K562 (cell line): ENCODE results near the gene RPS6KA4. TPM values are rescaled to one million over a fixed set of nuclear protein-coding genes. Genes with fewer than 3 reads are reported as not detected.

Experiments
- ATAC-seq: fragments of 200-7000 bp; cut with Tn5 transposase; 3 replicates; pipeline ENCODE4 v1.9.1; 2020; ENCODE audit warnings: moderate library complexity
- BruUV-seq: library from RNA; stranded (reverse); fragments of 400-500 nt; replicated peaks from 2 replicates; lab custom pipeline; 2021; lab: Mats Ljungman, UMichigan
- CTCF ChIA-PET: fragments of 300-600 bp; formaldehyde crosslinking; extraction: SDS; loops from one replicate; lab custom pipeline; 2021; ENCODE audit warnings: low intra/inter-chr PET ratio; lab: Yijun Ruan, JAX
- POLR2A ChIA-PET: fragments of 300-600, 350-650 bp; sonication (Branson Sonifier 250); formaldehyde crosslinking; extraction: SDS; loops from one replicate; lab custom pipeline; 2021; ENCODE audit warnings: antibody characterized with exemption, inconsistent platforms; lab: Yijun Ruan, JAX
- DNase-seq, 4 experiments: peaks; one replicate each; pipeline versions ENCODE4 v3.0.0 to v3.0.0-alpha.2; 2011 to 2018; ENCODE audit warnings: low spot score in 3 of 4, mixed read lengths in 3 of 4; ENCODE audit errors: extremely low read depth in 1 of 4
- FAIRE-seq: peaks from 2 replicates; lab custom pipeline; 2011; peaks lifted over from hg19 to GRCh38; lab: Jason Lieb, UNC
- H2AFZ ChIP-seq: 2 replicates; pipeline ENCODE4 v1.6.0; 2011; ENCODE audit warnings: low read depth, low read length, control low read depth, inconsistent platforms
- H3K27ac ChIP-seq: fragments of 200-600 bp; 3 replicates; pipeline ENCODE4 v1.8.0; 2011; ENCODE audit warnings: low read depth, mild to moderate bottlenecking, control low read depth, inconsistent platforms, low read length, moderate library complexity, mixed read lengths; ENCODE audit errors: extremely low read depth
- H3K27me3 ChIP-seq, 2 experiments: fragments of 300-600 bp in 1 of 2; 2 replicates in 1 of 2; 3 replicates in 1 of 2; pipeline versions ENCODE4 v1.6.0 to v1.8.0; 2011; ENCODE audit warnings: inconsistent platforms in 2 of 2, low read length in 2 of 2, mild to moderate bottlenecking in 1 of 2, mixed read lengths in 1 of 2, moderate library complexity in 1 of 2; ENCODE audit not compliant: control insufficient read depth in 2 of 2, insufficient read depth in 2 of 2
- H3K36me3 ChIP-seq: fragments of 300-600 bp; 3 replicates; pipeline ENCODE4 v1.8.0; 2011; ENCODE audit warnings: mild to moderate bottlenecking, low read length, inconsistent platforms; ENCODE audit not compliant: control insufficient read depth, insufficient read depth
- H3K4me1 ChIP-seq, 2 experiments: fragments of 200-600 bp in 1 of 2; replicated peaks in 1 of 2; 2 replicates in 1 of 2; 3 replicates in 1 of 2; pipeline versions ENCODE4 v1.5.1 to v1.8.0; 2011; ENCODE audit warnings: inconsistent platforms in 2 of 2, low read length in 2 of 2, mild to moderate bottlenecking in 1 of 2, mixed read lengths in 1 of 2, moderate library complexity in 1 of 2; ENCODE audit not compliant: control insufficient read depth in 2 of 2, insufficient read depth in 2 of 2
- H3K4me2 ChIP-seq: 2 replicates; pipeline ENCODE4 v1.6.1; 2011; ENCODE audit warnings: low read length, control low read depth, inconsistent platforms, mixed read lengths; ENCODE audit not compliant: insufficient read depth
- H3K4me3 ChIP-seq: fragments of 200-600 bp; sonication (generic), shearing (Covaris generic); 2 replicates; pipeline ENCODE4 v1.5.1; 2016; ENCODE audit warnings: control low read depth, inconsistent platforms
- H3K79me2 ChIP-seq: fragments of 200-600 bp; 3 replicates; pipeline ENCODE4 v1.8.0; 2011; ENCODE audit warnings: low read length, inconsistent platforms; ENCODE audit not compliant: control insufficient read depth, insufficient read depth
- H3K9ac ChIP-seq, 2 experiments: 2 replicates each; pipeline versions ENCODE4 v1.6.0 to v1.6.1; 2011; ENCODE audit warnings: low read depth in 2 of 2, low read length in 2 of 2, control low read depth in 1 of 2, inconsistent platforms in 1 of 2, mild to moderate bottlenecking in 1 of 2, mixed read lengths in 1 of 2; ENCODE audit not compliant: insufficient read depth in 1 of 2
- H3K9me1 ChIP-seq: one replicate; pipeline ENCODE4 v1.6.0; 2011; ENCODE audit warnings: inconsistent platforms, mild to moderate bottlenecking, low read length, moderate library complexity; ENCODE audit not compliant: control insufficient read depth, insufficient read depth
- H3K9me3 ChIP-seq: replicated peaks from 2 replicates; pipeline ENCODE4 v1.5.1; 2011; ENCODE audit warnings: low read depth, low read length, inconsistent platforms; ENCODE audit not compliant: control insufficient read depth, insufficient read depth
- H4K20me1 ChIP-seq: replicated peaks from 2 replicates; pipeline ENCODE4 v1.6.1; 2011; ENCODE audit warnings: low read length, inconsistent platforms, mixed read lengths; ENCODE audit not compliant: control insufficient read depth, insufficient read depth
- ATF7 ChIP-seq: fragments of 450-650 bp; IDR thresholded peaks from 2 replicates; pipeline ENCODE4 v1.7.1; 2014; ENCODE audit warnings: mild to moderate bottlenecking, moderate library complexity
- BRF1 ChIP-seq: IDR thresholded peaks from 3 replicates; pipeline ENCODE4 v1.6.1; 2011; ENCODE audit warnings: borderline replicate concordance, mild to moderate bottlenecking; ENCODE audit not compliant: insufficient read length; ENCODE audit errors: extremely low read depth
- CBFA2T3 ChIP-seq: fragments of 450-650 bp; IDR thresholded peaks from 2 replicates; pipeline ENCODE4 v1.6.1; 2017
- FOXA3 ChIP-seq, 2 experiments: fragments of 450-650 bp in 1 of 2; sonication (generic) in 1 of 2; formaldehyde crosslinking; IDR thresholded peaks in 1 of 2; conservative IDR thresholded peaks in 1 of 2; 2 replicates each; pipeline versions ENCODE4 v1.4.0 to v1.8.0; 2020 to 2022; ENCODE audit warnings: mild to moderate bottlenecking in 2 of 2, missing genetic modification reagents in 1 of 2
- IRF2 ChIP-seq: sonication (generic); formaldehyde crosslinking; IDR thresholded peaks from 2 replicates; pipeline ENCODE4 v1.8.1; 2022; ENCODE audit warnings: mild to moderate bottlenecking, missing genetic modification reagents
- MAZ ChIP-seq, 2 experiments: fragments of 450-650 bp in 1 of 2; sonication (generic) in 1 of 2; formaldehyde crosslinking; IDR thresholded peaks in 1 of 2; conservative IDR thresholded peaks in 1 of 2; 2 replicates each; pipeline versions ENCODE4 v1.4.0 to v1.5.0; 2020; ENCODE audit warnings: mild to moderate bottlenecking in 1 of 2, missing genetic modification reagents in 1 of 2
- MTA2 ChIP-seq: fragments of 450-650 bp; IDR thresholded peaks from 2 replicates; pipeline ENCODE4 v1.6.1; 2016; ENCODE audit warnings: low read depth
- PCBP1 ChIP-seq: fragments of 200-400 bp; formaldehyde crosslinking; IDR thresholded peaks from 2 replicates; pipeline ENCODE4 v1.6.1; 2018; ENCODE audit warnings: mild to moderate bottlenecking, low read depth, low read length; ENCODE audit not compliant: poor library complexity, severe bottlenecking
- STAT5A ChIP-seq: IDR thresholded peaks from 2 replicates; pipeline ENCODE4 v1.6.1; 2012; ENCODE audit warnings: low read length, inconsistent platforms, borderline replicate concordance
- ZNF316 ChIP-seq: fragments of 450-650 bp; IDR thresholded peaks from 2 replicates; pipeline ENCODE4 v1.6.1; 2016
- ZNF696 ChIP-seq: fragments of 250-450 bp; sonication (Bioruptor Pico); conservative IDR thresholded peaks from 2 replicates; pipeline ENCODE4 v1.4.0; 2020; ENCODE audit warnings: mild to moderate bottlenecking, moderate library complexity
- WGBS: fragments of 100-300 bp; shearing (Covaris generic); methylation state at CpG from one replicate; pipeline ENCODE4 v1.1.6; 2016; ENCODE audit warnings: low coverage, mixed read lengths; ENCODE audit not compliant: insufficient coverage; ENCODE audit errors: missing lambda C conversion rate; 5-methylcytosine and 5-hydroxymethylcytosine counted together
- in situ Hi-C: fragments of 300-500 bp; cut with MboI; formaldehyde crosslinking; loops from 4 replicates; pipeline ENCODE4 v1.15.0; 2018; ENCODE audit warnings: inconsistent platforms, mixed read lengths
- intact Hi-C: fragments of 100-400 bp; cut with micrococcal nuclease; formaldehyde crosslinking; loops from 2 replicates; pipeline ENCODE4 v1.14.2; 2022
- polyA plus RNA-seq, 8 experiments: library from polyadenylated mRNA; depleted of rRNA in 4 of 8; stranded (reverse) in 5 of 8; unstranded in 3 of 8; fragments of >200 nt; fragmentation: Nextera tagmentation in 2 of 8; fragmentation: Illumina TruSeq in 1 of 8; extraction: Ambion mirVana in 2 of 8; extraction: Trizol in 1 of 8; gene quantifications; 2 replicates each; pipeline versions ENCODE4 v1.2.1 to v1.2.3, GENCODE V29; 2011 to 2014; ENCODE audit warnings: inconsistent platforms in 1 of 8, missing spikeins in 1 of 8
- total RNA-seq, 7 experiments: library from RNA; depleted of rRNA in 6 of 7; stranded (reverse); fragments of >200 nt in 6 of 7; fragmentation: Illumina TruSeq in 2 of 7; extraction: Trizol in 2 of 7; gene quantifications; 2 replicates each; pipeline versions ENCODE4 v1.2.1 to v1.2.3, GENCODE V29; 2011 to 2021; ENCODE audit warnings: low replicate concordance in 1 of 7
- TF ChIP-seq, protein P1 (sequence below): fragments of 250-450 bp; sonication (Bioruptor Pico); IDR thresholded peaks from 2 replicates; pipeline ENCODE4 v1.5.0; 2021

The RPS6KA4 gene
- total and polyA plus RNA-seq, 9 of the 15 experiments (the other 6 are each of a cell fraction or from before 2014, with no cell fraction given) = 0.15 to 23.8 (median 9.8) TPM

DNA sequence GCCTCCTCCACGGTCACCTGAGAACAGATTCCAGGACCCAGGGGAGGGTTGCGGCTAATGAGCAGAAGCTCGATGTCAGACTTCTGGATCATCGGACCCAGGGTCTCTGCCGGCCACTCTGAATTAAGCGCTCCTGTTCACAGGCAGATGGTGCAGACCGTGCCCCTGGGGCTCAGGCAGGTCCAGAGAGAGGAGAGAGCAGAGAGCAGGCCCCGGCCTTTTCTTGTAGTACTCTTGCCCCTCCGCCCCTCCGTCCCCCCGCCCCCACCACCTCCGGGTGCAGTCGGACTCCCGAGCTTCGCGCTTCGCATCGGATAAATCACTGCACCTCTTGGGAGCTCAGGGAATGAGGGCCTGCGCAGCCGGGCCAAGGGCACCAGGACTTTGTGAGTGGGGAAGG lies 50.3 kb downstream of the RPS6KA4 start:
- WGBS = 47% methylated on average over 11 of the region's 20 CpGs
- CTCF ChIA-PET = interaction anchor here (0.6 kb wide), 1 partner anchor 343 kb away, joined by 3 read pairs; no protein-coding TSS in a partner anchor

DNA sequence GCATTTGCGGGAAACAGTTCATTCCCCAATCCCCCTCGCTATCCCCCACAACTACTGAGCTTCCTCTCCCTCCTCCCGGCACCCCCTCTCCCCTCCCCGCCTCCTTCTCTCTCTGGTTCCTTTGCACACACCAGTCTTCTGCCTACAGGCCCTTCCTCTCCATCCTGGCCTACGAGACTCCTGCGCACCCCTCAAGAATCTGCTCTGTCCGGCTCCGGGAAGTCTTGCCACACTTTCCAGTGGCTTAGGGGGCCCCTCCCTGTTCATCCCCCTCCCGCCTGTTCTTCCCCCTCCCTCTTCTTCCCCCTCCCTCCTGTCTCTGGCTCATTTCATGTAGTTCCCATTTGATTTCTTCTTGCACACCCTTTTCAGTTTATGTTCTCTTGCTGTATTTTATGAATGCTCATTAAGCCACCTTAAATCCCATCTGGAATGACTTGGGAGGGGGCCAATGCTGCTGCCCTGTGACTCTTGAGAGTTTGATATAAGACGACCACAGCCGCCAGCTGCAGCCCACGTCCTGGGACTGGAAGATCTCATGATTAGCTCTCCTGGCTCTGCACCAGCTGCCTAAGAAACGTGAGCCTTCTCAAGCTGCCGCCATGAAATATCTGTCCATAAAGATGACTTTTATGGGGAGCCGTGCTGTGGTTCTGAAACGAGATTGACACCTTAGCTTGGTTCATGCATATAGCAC lies 50.9 kb downstream of the RPS6KA4 start:
- Histone ChIP-seq H4K20me1 (no peaks in the 10 kb centered on the region), H3K27me3 (peaks cover 9 to 26% of the 10 kb centered on the region in 2 experiments; a peak in 4 of 5 replicates), H3K4me2 (no peak overlapping the region), H3K27ac (no peak overlapping the region), H2AFZ (no peak overlapping the region), H3K9me3 (no peaks in the 10 kb centered on the region), H3K36me3 (no peaks in the 10 kb centered on the region), H3K9me1 (no peaks in the 10 kb centered on the region), H3K79me2 (no peaks in the 10 kb centered on the region), H3K4me1 (no peaks in the 10 kb centered on the region; a peak in 1 of 5 replicates), H3K9ac (no peak overlapping the region), H3K4me3 (no peak overlapping the region)
- intact Hi-C loops (loop anchor here (5.0 kb wide), 1 partner anchor 53 kb away; the partner anchor contains the start of gene RPS6KA4), in situ Hi-C loops (no loop called here)
- POLR2A ChIA-PET = interaction anchor here (0.6 to 1.3 kb wide), 2 partner anchors 9 to 39 kb away, joined by 5 read pairs; no protein-coding TSS in a partner anchor
- ATAC-seq = no peak
- no peak for TF ChIP-seq MTA2
- TF ChIP-seq ZNF696 (CRISPR knock-in tag) = no peak
- no peak for TF ChIP-seq ATF7
- no peak for TF ChIP-seq BRF1
- TF ChIP-seq ZNF316 = no peak
- TF ChIP-seq CBFA2T3 = no peak
- TF ChIP-seq, protein P1, sequence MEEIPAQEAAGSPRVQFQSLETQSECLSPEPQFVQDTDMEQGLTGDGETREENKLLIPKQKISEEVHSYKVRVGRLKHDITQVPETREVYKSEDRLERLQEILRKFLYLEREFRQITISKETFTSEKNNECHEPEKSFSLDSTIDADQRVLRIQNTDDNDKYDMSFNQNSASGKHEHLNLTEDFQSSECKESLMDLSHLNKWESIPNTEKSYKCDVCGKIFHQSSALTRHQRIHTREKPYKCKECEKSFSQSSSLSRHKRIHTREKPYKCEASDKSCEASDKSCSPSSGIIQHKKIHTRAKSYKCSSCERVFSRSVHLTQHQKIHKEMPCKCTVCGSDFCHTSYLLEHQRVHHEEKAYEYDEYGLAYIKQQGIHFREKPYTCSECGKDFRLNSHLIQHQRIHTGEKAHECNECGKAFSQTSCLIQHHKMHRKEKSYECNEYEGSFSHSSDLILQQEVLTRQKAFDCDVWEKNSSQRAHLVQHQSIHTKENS (CRISPR knock-in tag) = no peak
- TF ChIP-seq PCBP1 = no peak
- no peak for TF ChIP-seq FOXA3 (CRISPR knock-in tag; conservative IDR thresholded peaks at IDR 0.05 in 1 of 2, IDR thresholded peaks at IDR 0.05 in 1 of 2)
- TF ChIP-seq MAZ (CRISPR knock-in tag; conservative IDR thresholded peaks at IDR 0.05 in 1 of 2, IDR thresholded peaks at IDR 0.05 in 1 of 2) = no peak
- whole genome bisulfite sequencing = 9% methylated on average over 13 of the region's 16 CpGs
- DNase-seq = no peak
- CTCF ChIA-PET = interaction anchor here (0.6 kb wide), 1 partner anchor 344 kb away, joined by 3 read pairs; no protein-coding TSS in a partner anchor
- BruUV-seq = no TSS peak
- FAIRE-seq = no peak

More for the DNA sequence above, 50.3 kb downstream of the RPS6KA4 start:
- FAIRE-seq (no peak), ATAC-seq (no peak), DNase-seq (no peak)
- H4K20me1 ChIP-seq = no peaks in the 10 kb centered on the region
- H3K9ac ChIP-seq = no peak overlapping the region
- H3K79me2 ChIP-seq = no peaks in the 10 kb centered on the region
- H3K27ac ChIP-seq = no peak overlapping the region
- H3K27me3 ChIP-seq = peaks cover 12 to 30% of the 10 kb centered on the region in 2 experiments
- TF ChIP-seq STAT5A (no peak), IRF2 (CRISPR knock-in tag) (no peak)
- POLR2A ChIA-PET = interaction anchor here (0.6 to 1.3 kb wide), 2 partner anchors 11 to 16 kb away, joined by 4 to 5 read pairs; no protein-coding TSS in a partner anchor
- intact Hi-C loops = loop anchor here (5.0 kb wide), 1 partner anchor 52 kb away; the partner anchor contains the start of gene RPS6KA4
- H3K4me1 ChIP-seq = no peaks in the 10 kb centered on the region; a peak in 1 of 5 replicates
- no peaks in the 10 kb centered on the region for H3K9me3 ChIP-seq
- no TSS peak for BruUV-seq
- H3K4me3 ChIP-seq = no peak overlapping the region
- H2AFZ ChIP-seq = no peak overlapping the region
- H3K4me2 ChIP-seq = no peak overlapping the region
- H3K36me3 ChIP-seq = no peaks in the 10 kb centered on the region
- in situ Hi-C loops = no loop called here
- no peaks in the 10 kb centered on the region for H3K9me1 ChIP-seq
